GM10266 (cell line): ENCODE data around the gene LSM10.

Experiments
- DNase-seq: peaks from one replicate; pipeline ENCODE4 v3.0.0; 2012; ENCODE audit errors: extremely low spot score
- TF ChIP-seq, protein P1 (sequence below): IDR thresholded peaks from 2 replicates; pipeline ENCODE4 v1.5.1; 2012; ENCODE audit warnings: mild to moderate bottlenecking, low read depth; ENCODE audit not compliant: control insufficient read depth, insufficient read depth; ENCODE audit errors: missing control alignments

LSM10 gene

DNA sequence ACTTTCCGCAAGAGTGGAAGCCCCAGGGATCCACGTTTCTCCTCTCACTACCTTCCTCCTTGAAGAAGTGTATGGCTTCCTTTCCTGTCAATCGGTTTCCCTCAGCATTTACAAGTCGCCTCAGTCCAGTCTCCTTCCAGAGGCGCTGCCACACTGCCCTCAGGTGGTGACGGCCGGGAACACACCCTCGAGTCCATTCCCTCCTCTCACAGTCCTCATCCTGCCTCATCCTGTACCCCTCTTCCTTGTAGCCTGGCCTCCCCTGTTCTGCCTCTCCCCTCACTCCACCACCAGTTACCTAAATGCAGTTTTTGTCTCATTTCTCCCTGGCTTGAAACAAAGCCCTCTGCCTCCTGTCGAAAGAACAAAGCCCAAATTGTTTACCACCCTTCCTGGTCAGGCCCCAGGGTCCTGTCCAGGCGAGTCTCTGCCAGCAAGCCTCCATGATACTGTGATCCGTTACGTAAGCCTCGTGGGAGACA, 23.2 kb upstream of the LSM10 start:
- TF ChIP-seq, protein P1, sequence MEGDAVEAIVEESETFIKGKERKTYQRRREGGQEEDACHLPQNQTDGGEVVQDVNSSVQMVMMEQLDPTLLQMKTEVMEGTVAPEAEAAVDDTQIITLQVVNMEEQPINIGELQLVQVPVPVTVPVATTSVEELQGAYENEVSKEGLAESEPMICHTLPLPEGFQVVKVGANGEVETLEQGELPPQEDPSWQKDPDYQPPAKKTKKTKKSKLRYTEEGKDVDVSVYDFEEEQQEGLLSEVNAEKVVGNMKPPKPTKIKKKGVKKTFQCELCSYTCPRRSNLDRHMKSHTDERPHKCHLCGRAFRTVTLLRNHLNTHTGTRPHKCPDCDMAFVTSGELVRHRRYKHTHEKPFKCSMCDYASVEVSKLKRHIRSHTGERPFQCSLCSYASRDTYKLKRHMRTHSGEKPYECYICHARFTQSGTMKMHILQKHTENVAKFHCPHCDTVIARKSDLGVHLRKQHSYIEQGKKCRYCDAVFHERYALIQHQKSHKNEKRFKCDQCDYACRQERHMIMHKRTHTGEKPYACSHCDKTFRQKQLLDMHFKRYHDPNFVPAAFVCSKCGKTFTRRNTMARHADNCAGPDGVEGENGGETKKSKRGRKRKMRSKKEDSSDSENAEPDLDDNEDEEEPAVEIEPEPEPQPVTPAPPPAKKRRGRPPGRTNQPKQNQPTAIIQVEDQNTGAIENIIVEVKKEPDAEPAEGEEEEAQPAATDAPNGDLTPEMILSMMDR = peak; percentile 99
- DNase-seq = peak; percentile 75

DNA sequence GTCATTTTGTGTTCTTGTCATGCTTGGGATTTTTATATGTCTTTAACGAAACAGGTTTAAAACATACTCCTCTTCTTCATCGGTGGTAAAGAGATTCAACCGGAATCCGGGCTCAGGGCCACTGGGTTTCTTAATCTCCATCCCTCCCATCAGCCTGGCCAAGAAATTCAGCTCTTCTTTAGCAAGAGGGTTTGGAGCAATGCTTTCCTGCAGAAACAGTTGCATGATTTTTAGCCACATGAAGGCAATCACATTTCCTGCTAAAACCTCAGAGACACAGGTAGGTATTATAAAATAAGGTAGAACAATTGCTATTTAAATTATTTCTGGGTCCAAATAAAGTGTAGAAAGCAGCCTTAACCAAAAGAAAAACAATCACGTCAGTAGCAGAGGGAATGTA, 22.7 kb upstream of the LSM10 start:
- TF ChIP-seq, protein P1 = no peak

DNA sequence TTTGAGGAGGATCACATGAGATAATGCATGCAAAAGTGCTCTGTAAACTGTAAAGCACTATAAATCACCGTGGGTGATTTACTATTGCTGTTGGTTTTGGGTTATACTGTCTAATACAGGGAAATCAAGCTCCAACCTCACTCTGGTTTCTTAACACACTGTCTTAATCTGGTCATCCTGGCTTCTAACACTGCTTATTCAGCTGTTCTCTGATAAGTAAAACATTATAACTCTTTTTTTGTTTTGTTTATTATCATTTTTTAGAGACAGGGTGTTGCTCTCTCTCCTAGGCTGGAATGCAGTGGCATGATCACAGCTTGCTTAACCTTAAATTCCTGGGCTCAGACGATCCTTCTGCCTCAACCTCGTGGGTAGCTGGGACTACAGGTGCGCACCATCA, 21.9 kb upstream of the LSM10 start:
- DNase-seq = no peak
- TF ChIP-seq, protein P1 = no peak

More for the DNA sequence above, 22.7 kb upstream of the LSM10 start:
- DNase-seq = no peak

DNA sequence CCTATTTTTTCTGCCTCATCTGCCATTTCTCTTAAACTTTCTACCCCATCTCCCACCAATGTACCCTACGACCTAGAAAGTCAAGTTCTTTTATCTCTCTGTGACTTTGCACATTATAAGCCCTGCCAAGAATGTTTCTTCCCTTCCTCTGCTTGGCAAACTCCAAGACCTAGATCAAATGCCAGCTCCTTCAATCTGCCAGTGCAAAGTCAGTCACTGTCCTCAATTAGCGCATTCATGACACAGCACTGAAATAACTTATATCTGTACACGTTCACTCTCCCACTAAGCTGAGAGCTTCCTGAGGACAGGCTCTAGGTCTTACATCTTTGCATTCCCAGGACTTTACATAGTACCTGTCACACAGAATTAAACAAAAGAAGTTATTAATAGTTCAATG, 21.4 kb upstream of the LSM10 start:
- TF ChIP-seq, protein P1 = no peak
- DNase-seq = no peak

DNA sequence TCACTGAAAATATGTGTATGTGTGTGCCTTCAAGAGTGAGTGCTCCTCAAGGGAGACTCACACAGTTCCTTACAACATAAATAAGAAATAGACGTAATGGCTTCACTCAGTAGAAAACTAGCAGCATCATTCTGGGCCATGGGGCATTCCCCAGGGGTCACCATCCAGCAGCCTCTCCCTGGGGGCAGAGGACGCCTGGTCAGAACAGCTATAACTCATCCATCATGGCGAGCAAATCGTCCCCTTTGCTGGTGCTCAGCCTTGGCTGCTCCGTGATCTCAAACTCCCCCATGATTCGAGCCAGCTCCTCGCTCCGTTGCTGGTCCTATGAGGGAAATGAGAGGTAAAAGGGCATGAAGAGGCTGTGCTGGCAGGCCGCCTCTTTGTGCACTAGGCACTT, 20.2 kb upstream of the LSM10 start:
- TF ChIP-seq, protein P1 = no peak
- DNase-seq = no peak

DNA sequence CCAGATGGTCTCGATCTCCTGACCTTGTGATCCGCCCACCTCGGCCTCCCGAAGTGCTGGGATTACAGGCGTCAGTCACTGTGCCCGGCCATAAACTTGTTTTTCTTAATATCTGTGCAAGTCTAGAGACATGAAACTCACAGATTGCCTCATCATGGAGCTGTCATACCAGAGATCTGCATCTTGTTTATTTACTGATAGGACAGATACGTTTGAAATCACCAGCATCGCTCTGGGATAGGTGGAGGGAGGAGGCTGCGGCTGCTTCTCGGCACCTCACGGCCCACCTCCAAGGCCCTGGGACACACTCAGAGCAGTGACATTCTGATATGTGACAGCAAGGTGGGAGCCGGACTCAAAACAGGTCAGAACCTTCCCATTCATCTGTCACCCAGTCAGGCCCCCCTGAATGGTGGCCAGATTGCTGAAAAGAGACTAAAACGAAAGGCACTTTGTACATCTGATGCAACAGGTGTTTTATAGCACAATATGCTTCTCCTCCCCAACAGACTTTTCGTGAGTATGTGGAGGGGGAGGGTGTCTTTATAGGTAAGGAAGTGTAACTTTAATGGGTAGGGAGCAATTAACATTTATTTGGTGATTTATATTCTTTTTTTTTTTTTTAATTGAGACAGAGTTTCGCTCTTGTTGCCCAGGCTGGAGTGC, 18.1 kb upstream of the LSM10 start:
- TF ChIP-seq, protein P1 = no peak
- no peak for DNase-seq

DNA sequence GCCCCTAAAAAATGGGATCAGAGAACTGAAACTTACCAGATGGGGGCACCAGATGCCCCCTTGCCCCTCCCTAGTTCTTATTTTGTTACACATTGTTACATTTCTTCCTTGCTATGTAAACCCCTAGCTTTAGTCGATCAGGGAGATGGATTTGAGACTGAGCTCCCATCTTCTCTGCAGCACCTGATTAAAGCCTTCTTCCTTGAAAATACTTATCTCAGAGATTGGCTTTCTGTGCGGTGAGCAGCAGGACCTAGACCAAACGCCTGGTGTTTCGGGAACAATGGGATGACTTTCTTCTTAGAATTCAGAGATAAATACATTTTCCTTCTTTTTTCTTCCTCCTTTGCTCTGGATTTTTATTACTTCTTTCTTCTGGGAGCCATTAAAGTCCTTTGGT, 16.7 kb upstream of the LSM10 start:
- DNase-seq = no peak
- TF ChIP-seq, protein P1 = no peak
